Transverse colon (tissue), 4 donors: ENCODE data around the gene THADA.

Source experiments
- POLR2AphosphoS5 ChIP-seq, 3 donors: sonication (generic); formaldehyde crosslinking; IDR thresholded peaks; one replicate each; pipeline ENCODE4 v1.6.1; 2016; ENCODE audit warnings: antibody characterized with exemption in 3 of 3
- TF ChIP-seq, protein P1 (sequence below), 5 experiments: fragments of 200-600 bp in 3 of 5; fragments of 450-650 bp in 2 of 5; sonication (generic) in 3 of 5; IDR thresholded peaks; 1 replicate in 2 of 5; 2 replicates in 3 of 5; pipeline ENCODE4 v1.5.1; 2016 to 2017; ENCODE audit warnings: antibody characterized with exemption in 5 of 5, inconsistent platforms in 3 of 5, mild to moderate bottlenecking in 2 of 5, moderate library complexity in 1 of 5

GRCh38 chr2:43250015-43250414 lies 345.8 kb downstream of the THADA start:
- TF ChIP-seq, protein P1, sequence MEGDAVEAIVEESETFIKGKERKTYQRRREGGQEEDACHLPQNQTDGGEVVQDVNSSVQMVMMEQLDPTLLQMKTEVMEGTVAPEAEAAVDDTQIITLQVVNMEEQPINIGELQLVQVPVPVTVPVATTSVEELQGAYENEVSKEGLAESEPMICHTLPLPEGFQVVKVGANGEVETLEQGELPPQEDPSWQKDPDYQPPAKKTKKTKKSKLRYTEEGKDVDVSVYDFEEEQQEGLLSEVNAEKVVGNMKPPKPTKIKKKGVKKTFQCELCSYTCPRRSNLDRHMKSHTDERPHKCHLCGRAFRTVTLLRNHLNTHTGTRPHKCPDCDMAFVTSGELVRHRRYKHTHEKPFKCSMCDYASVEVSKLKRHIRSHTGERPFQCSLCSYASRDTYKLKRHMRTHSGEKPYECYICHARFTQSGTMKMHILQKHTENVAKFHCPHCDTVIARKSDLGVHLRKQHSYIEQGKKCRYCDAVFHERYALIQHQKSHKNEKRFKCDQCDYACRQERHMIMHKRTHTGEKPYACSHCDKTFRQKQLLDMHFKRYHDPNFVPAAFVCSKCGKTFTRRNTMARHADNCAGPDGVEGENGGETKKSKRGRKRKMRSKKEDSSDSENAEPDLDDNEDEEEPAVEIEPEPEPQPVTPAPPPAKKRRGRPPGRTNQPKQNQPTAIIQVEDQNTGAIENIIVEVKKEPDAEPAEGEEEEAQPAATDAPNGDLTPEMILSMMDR (IDR thresholded peaks at IDR 0.05): no peak
- no peak for TF ChIP-seq POLR2AphosphoS5 (IDR thresholded peaks at IDR 0.05)
